Heart right ventricle (tissue), 16 donors: ENCODE measurements around the gene CADM4. TPM values are rescaled to one million over a fixed set of nuclear protein-coding genes. Genes with fewer than 3 reads are reported as not detected.

Experiments
- ATAC-seq, 8 donors: fragments of 200-7000 bp; cut with Tn5 transposase; one replicate each; pipeline ENCODE4 v1.9.1; 2020; ENCODE audit warnings: mild to moderate bottlenecking in 8 of 8, moderate library complexity in 8 of 8, moderate number of reproducible peaks in 1 of 8
- DNase-seq, 2 donors: peaks; one replicate each; pipeline ENCODE4 v3.0.0-alpha.2; 2020
- H3K27ac ChIP-seq, 10 donors: fragments of 200-600 bp; sonication (generic) in 2 of 10; one replicate each; pipeline versions ENCODE4 v1.5.0 to v1.8.0; 2020 to 2022; ENCODE audit warnings: mild to moderate bottlenecking in 3 of 10
- H3K27me3 ChIP-seq, 7 donors: fragments of 200-600 bp; one replicate each; pipeline ENCODE4 v1.8.0; 2021 to 2022; ENCODE audit warnings: mild to moderate bottlenecking in 2 of 7
- H3K36me3 ChIP-seq, 9 donors: fragments of 200-600 bp; sonication (generic) in 1 of 9; one replicate each; pipeline versions ENCODE4 v1.5.0 to v1.8.0; 2020 to 2022; ENCODE audit warnings: mild to moderate bottlenecking in 2 of 9
- H3K4me1 ChIP-seq, 9 donors: fragments of 200-600 bp; sonication (generic) in 1 of 9; one replicate each; pipeline versions ENCODE4 v1.5.0 to v1.8.0; 2020 to 2022; ENCODE audit warnings: mild to moderate bottlenecking in 4 of 9
- H3K4me3 ChIP-seq, 10 donors: fragments of 200-600 bp; sonication (generic) in 2 of 10; one replicate each; pipeline versions ENCODE4 v1.5.0 to v1.8.0; 2020 to 2022; ENCODE audit warnings: mild to moderate bottlenecking in 7 of 10, moderate library complexity in 2 of 10
- H3K9me3 ChIP-seq, 11 donors: fragments of 200-600 bp in 10 of 11; sonication (generic) in 2 of 11; one replicate each; pipeline versions ENCODE4 v1.5.0 to v1.8.0; 2013 to 2022; ENCODE audit warnings: mild to moderate bottlenecking in 2 of 11, control low read depth in 1 of 11, moderate library complexity in 1 of 11
- CTCF ChIP-seq, 9 donors: fragments of 200-600 bp; sonication (generic) in 2 of 9; IDR thresholded peaks; one replicate each; pipeline versions ENCODE4 v1.5.0 to v1.8.0; 2021 to 2022; ENCODE audit warnings: antibody characterized with exemption in 9 of 9, mild to moderate bottlenecking in 5 of 9, moderate library complexity in 1 of 9
- WGBS, 2 donors: extraction: QIAGEN DNeasy Blood & Tissue Kit; methylation state at CpG; one replicate each; pipeline ENCODE4 v1.1.7; 2013; ENCODE audit warnings: inconsistent platforms in 1 of 2; 5-methylcytosine and 5-hydroxymethylcytosine counted together
- intact Hi-C, 10 donors: fragments of 100-400 bp; cut with DNase I; formaldehyde crosslinking; loops; one replicate each; pipeline versions ENCODE4 v1.11.1 to v1.14.2; 2022
- polyA plus RNA-seq, 2 donors: library from polyadenylated mRNA; stranded (reverse); fragments of 200-250 nt; gene quantifications; one replicate each; pipeline ENCODE4 v1.2.3, GENCODE V29; 2013
- total RNA-seq, 10 donors: library from RNA; stranded (reverse); fragmentation: NEBNext Ultra II Directional in 3 of 10; extraction: Animal tissue kit (Norgen Biotek cat#: 25700) in 3 of 10; gene quantifications; one replicate each; pipeline versions ENCODE4 v1.2.1 to v1.2.4, GENCODE V29; 2021 to 2023
- donor health status: Arrhythmogenic right ventricular cardiomyopathy.
- donor health status: ischemic (EF 13 %, LVEDD 7.1; RV severe dilation, severe dysfunction).
- donor health status: healthy with polysubstance abuse.
- donor health status: DM: no; HTN: yes; CAD: no.
- donor health status: DM: no; HTN: no; CAD: no.
- donor health status: ischemic (EF 25% LVEDD 6.9; RV normal size, moderate dysfunction).
- donor health status: ischemic (EF 25% LVEDD 5.7; RV mildly dilated, moderate dysfunction).
- donor health status: healthy.
- donor health status: DM: yes; HTN: yes; CAD: no.
- donor health status: Ischemic cardiomyopathy.
- donor health status: ischemic (EF 35%, LVEDD 5.7; RV mildly dilated, moderate dysfunction).
- donor health status: nonischemic (EF 11% LVEDD 7.7; RV severe dilation, severe dysfunction).
- donor health status: DM: yes; HTN: yes; CAD: no.
- donor health status: PGD.
- donor health status: ischemic (EF 29% LVEDD 5.4; RV normal size, mild dysfunction).
- donor health status: nonischemic (EF 23%, LVEDD 6.1; RV moderate dilation, normal function).

Gene CADM4
- total and polyA plus RNA-seq, 12 donors: 3.0 to 12.3 (median 8.2) TPM

DNA sequence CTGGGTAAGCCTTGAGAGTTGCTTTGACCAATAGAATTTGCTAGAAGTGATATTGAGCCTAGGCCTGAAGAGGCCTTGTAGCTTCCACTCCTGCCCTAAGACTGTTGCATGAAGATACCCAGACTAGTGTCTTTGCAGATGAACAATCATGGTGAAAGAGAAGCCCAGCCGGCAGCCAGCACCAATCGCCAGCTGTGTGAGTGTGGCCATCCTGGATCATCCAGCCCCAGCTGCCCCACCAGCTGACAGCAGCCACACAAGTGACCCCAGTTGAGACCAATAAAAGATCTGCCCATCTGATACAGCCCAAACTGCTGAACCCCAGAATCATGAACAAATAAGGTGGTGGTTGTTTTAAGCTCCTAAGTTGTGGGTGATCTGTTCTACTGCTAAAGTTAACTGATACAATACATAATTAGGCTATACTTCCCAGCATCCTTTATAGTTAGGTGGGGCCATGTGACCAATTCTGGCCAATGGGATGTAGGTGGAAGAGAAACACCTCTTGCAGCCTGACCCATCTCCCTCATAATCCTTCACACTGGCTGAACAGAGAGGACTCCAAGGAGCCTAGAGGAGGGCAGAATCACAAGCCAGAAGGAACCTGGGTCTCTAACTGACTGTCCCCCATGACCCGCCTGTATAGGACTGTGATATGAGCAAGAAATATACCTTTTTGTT lies 10.9 kb downstream of the CADM4 start:
- no peak for TF ChIP-seq CTCF (IDR thresholded peaks at IDR 0.05)
- ATAC-seq (no peak), DNase-seq (no peak)
- Histone ChIP-seq H3K4me3 (no peak overlapping the region), H3K4me1 (peaks cover 0 to 7% (median 0%) of the 10 kb centered on the region in 9 donors), H3K27me3 (peaks cover 0 to 6% (median 0%) of the 10 kb centered on the region in 7 donors), H3K36me3 (no peaks in the 10 kb centered on the region), H3K27ac (no peak overlapping the region), H3K9me3 (no peaks in the 10 kb centered on the region)
- intact Hi-C loops: no loop called here
- 90 to 93% methylated on average over 3 of the region's 3 CpGs for WGBS, 2 donors

DNA sequence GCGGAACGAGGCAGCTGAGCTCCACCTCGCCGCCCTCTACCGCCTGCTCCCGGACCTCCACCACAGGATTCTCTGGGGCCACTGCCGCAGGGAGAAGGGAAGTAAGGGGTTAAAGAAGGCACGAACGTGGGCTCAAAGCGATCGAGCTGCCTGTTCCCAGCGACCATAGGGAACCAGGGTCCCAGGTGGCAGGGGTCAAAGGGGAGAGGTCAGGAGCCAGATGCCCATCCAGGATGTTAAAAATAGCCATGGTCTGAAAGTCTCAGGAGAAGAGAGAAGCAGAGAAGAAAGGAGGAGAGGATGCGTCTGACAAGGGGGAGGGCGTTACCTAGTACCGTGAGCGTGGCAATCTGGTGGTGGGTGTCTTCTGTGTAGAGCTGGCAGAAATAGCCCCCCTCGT lies 12.8 kb downstream of the CADM4 start:
- ATAC-seq: no peak
- H3K4me3 ChIP-seq: no peak overlapping the region
- H3K4me1 ChIP-seq: peaks cover 0 to 7% (median 0%) of the 10 kb centered on the region in 9 donors
- H3K27me3 ChIP-seq: peaks cover 0 to 6% (median 0%) of the 10 kb centered on the region in 7 donors
- intact Hi-C loops: no loop called here
- no peak for TF ChIP-seq CTCF (IDR thresholded peaks at IDR 0.05)
- no peak for DNase-seq
- WGBS, 2 donors: 50 to 63% methylated on average over 17 of the region's 17 CpGs
- H3K36me3 ChIP-seq: no peaks in the 10 kb centered on the region
- no peaks in the 10 kb centered on the region for H3K9me3 ChIP-seq
- H3K27ac ChIP-seq: no peak overlapping the region

DNA sequence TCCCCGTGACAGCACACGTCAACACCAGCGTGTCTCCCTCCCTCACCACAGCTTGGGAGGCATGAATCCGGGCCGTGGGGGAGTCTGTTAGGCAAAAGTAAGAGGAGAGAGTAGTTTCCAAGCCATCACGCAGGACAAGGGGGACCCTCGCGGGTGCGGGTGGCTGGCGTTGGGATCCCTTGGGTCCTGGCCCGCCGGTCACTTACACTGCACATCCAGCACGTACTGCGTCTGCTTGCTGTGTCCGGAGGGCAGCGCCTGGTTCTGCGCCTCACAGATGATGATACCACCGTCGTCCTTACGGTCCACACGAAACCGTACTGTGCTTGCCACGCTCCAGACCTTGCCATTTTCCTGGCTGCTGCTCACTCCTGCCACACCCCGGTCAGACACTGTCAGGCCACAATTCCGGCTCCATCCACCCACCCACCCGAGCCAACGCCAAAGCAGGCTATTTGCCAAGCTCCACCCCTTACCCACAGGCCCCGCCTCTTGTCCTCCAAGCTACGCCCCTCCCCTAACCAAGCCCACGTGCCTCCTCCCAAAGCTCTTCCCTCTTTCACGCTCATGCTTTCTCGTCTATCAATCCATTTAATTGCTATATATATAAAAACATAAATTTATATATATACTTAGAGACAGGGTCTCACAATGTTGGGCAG lies 13.6 kb downstream of the CADM4 start:
- ATAC-seq: peak in 3 of 8 donors; percentile 25 to 36 (median 27)
- 73% methylated on average over 32 of the region's 32 CpGs for WGBS, 2 donors
- intact Hi-C loops: no loop called here

DNA sequence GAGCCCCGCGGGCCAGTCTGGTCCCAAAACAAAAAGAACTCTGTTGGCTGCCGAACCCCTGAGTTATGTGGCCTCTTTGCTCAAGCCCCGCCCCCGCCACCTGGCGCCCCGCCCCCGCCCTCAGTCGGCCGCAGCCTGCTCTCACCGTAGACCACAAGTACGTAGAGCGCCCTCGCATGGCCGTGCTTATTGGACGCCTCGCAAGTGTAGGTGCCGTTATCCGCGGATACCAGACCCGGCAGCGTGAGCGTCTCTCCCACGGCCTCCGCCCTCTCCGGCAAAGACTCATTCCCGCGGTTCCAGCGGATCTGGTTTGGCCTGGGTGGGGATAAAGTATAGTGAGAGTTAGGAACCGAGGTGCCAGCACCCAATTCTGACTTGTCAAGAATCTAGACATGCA lies 14.7 kb downstream of the CADM4 start:
- peak; percentile 21 to 63 for DNase-seq
- TF ChIP-seq CTCF (IDR thresholded peaks at IDR 0.05): peak in 5 of 9 donors; percentile 7 to 31 (median 14)
- ATAC-seq: peak in 1 of 8 donors; percentile 25
- intact Hi-C loops: no loop called here
- Histone ChIP-seq H3K27ac (no peak overlapping the region), H3K4me1 (peaks cover 0 to 15% (median 5%) of the 10 kb centered on the region in 9 donors), H3K27me3 (peaks cover 0 to 6% (median 0%) of the 10 kb centered on the region in 7 donors), H3K9me3 (no peaks in the 10 kb centered on the region), H3K4me3 (no peak overlapping the region), H3K36me3 (no peaks in the 10 kb centered on the region)
- 21 to 27% methylated on average over 30 of the region's 30 CpGs for WGBS, 2 donors

More for the DNA sequence above, 13.6 kb downstream of the CADM4 start:
- peaks cover 0 to 7% (median 0%) of the 10 kb centered on the region in 9 donors for H3K4me1 ChIP-seq
- no peak overlapping the region for H3K27ac ChIP-seq
- TF ChIP-seq CTCF (IDR thresholded peaks at IDR 0.05): no peak
- no peaks in the 10 kb centered on the region for H3K36me3 ChIP-seq
- H3K9me3 ChIP-seq: no peaks in the 10 kb centered on the region
- DNase-seq: peak in 1 of 2 donors; percentile 24
- no peak overlapping the region for H3K4me3 ChIP-seq
- peaks cover 0 to 6% (median 0%) of the 10 kb centered on the region in 7 donors for H3K27me3 ChIP-seq
